PC-9 (cell line): ENCODE results near the gene CSNK1G2.

ENCODE experiments used
- EZH2 ChIP-seq: fragments of 200-600 bp; sonication (generic); IDR thresholded peaks from 2 replicates; pipeline ENCODE4 v1.8.0; 2017; ENCODE audit warnings: antibody characterized with exemption, low read depth
- TF ChIP-seq, protein P1 (sequence below): fragments of 200-600 bp; sonication (generic); conservative IDR thresholded peaks from 2 replicates; pipeline ENCODE4 v1.6.1; 2017; ENCODE audit warnings: mixed run types, antibody characterized with exemption, mild to moderate bottlenecking, moderate library complexity

DNA sequence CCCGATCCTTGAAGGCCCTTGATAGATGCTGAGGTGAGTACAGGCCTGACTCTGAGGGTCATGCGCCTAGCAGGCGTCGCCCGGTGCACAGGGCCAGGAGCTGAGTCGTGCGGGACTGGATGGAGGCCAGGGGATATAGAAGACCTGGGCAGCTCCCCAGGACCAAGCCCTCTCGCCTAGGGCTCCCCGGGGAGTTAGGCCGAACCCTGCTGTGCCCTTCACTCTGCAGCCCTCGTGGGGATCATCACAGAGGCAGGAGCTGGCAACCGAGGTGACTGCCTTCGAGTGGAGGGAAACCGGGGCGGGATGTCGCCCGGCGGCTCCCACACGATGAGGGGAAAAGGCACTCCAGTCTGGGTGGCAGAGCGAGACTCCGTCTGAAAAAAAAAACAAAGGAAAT is 11.7 kb downstream of the CSNK1G2 start:
- TF ChIP-seq, protein P1, sequence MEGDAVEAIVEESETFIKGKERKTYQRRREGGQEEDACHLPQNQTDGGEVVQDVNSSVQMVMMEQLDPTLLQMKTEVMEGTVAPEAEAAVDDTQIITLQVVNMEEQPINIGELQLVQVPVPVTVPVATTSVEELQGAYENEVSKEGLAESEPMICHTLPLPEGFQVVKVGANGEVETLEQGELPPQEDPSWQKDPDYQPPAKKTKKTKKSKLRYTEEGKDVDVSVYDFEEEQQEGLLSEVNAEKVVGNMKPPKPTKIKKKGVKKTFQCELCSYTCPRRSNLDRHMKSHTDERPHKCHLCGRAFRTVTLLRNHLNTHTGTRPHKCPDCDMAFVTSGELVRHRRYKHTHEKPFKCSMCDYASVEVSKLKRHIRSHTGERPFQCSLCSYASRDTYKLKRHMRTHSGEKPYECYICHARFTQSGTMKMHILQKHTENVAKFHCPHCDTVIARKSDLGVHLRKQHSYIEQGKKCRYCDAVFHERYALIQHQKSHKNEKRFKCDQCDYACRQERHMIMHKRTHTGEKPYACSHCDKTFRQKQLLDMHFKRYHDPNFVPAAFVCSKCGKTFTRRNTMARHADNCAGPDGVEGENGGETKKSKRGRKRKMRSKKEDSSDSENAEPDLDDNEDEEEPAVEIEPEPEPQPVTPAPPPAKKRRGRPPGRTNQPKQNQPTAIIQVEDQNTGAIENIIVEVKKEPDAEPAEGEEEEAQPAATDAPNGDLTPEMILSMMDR = no peak
- no peak for TF ChIP-seq EZH2
